Measurements from ENCODE around the gene WDR45B.

Gene WDR45B

GRCh38 chr17:82650723-82651122, 2.5 kb upstream of the WDR45B start:
- DNase-seq (ENCODE audit: extremely low read depth, low read depth): no peak
- no peak for TF ChIP-seq CTCF (IDR thresholded peaks at IDR 0.05; ENCODE audit: low read depth, low read length, missing control alignments)
- H3K4me3 ChIP-seq (replicated peaks; ENCODE audit: low read depth, low read length): no peak overlapping the region

DNA sequence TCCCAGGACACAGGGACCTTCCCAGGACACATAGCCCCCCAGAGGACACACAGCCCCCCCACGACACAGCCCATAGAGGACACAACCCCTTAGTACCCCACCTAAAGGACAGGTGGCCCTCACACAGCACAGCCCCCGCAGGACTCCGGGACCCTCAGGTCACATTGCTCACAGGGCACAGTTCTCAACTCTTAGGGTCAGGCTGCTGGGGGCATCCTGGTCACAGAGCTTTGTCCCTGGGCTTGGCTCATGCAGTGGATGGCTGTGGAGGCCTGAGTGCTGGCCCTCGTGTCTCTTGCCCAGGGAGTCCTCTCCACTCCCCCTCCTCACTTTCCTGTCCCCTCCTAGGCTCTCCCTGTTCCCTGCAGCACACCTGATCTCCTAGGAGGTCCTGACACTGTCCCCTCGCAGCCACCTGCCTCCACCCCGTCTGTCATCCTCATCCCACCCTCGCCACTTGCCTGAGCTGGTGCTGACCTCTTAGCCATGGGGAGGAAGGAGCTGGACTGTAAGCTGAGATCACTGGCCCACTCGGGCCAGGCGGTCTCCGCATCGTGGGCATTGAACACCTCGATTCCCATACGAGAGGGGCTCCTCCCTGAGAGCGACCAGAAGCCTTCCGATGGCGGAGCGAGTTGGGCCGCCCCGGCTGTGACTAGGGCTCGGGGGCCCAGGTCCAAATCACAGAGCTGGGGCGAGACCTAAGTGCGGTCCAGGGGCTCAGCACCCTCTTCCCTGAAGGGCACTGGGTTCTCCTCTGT, 1.4 kb upstream of the WDR45B start:
- no peak for TF ChIP-seq CTCF (IDR thresholded peaks at IDR 0.05; ENCODE audit: low read depth, low read length, missing control alignments)
- no peak overlapping the region for H3K4me3 ChIP-seq (replicated peaks; ENCODE audit: low read depth, low read length)
- DNase-seq (ENCODE audit: extremely low read depth, low read depth): no peak

DNA sequence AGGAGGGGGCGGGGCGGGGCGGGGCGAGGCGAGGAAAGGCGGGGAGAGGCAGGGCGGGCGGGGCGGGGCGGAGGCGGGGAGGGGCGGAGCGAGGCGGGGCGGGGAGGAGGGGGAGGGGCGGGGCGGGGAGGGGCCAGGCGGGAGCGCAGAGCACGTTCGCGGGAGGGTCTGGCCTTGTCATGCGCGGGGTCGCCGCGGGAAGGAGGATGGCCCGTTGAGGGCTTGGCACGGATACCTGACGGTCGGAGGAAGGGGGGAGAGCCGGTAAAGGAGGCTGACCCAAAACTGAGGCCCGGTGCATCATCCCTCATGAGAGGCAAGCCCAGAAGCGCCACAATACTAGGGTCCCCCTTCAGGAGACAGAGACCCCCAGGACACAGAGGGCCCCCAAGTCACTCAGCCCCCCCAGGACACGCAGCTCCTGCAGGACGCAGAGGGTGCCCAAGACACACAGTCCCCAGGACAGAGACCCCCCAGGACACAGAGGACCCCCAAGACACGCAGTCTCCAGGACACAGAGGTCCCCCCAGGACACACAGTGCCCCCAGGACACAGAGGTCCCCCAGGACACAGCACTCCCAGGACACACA, 593 bp upstream of the WDR45B start:
- DNase-seq (ENCODE audit: extremely low read depth, low read depth): no peak
- no peak for TF ChIP-seq CTCF (IDR thresholded peaks at IDR 0.05; ENCODE audit: low read depth, low read length, missing control alignments)
- H3K4me3 ChIP-seq (replicated peaks; ENCODE audit: low read depth, low read length): peak overlapping the region; percentile 38

- peak overlapping the region; percentile 99 for H3K4me3 ChIP-seq (replicated peaks; ENCODE audit: low read depth, low read length)
- no peak for DNase-seq (ENCODE audit: extremely low read depth, low read depth)
- TF ChIP-seq CTCF (IDR thresholded peaks at IDR 0.05; ENCODE audit: low read depth, low read length, missing control alignments): no peak
Measured at GRCh38 chr17:82647593-82648164, 565 bp downstream of the WDR45B start.

DNA sequence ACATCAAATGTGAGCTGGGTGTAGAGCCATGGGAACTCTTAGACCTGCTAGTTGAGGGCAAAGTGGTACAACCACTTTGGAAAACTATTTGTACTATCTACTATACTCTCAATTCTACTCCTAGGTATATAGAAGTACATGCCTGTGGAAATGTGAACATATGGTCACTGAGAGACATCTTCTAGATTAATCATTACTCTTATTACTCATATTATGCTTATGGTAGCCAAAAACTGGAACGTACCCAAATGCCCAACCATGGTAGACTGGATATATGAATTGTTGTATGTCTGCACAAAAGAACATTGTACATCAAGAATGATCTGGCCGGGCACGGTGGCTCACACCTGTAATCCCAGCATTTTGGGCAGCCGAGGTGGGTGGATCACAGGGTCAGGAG, 2.7 kb downstream of the WDR45B start:
- DNase-seq (ENCODE audit: extremely low read depth, low read depth): no peak
- no peak for TF ChIP-seq CTCF (IDR thresholded peaks at IDR 0.05; ENCODE audit: low read depth, low read length, missing control alignments)
- H3K4me3 ChIP-seq (replicated peaks; ENCODE audit: low read depth, low read length): no peak overlapping the region

- TF ChIP-seq CTCF (IDR thresholded peaks at IDR 0.05; ENCODE audit: low read depth, low read length, missing control alignments): no peak
- no peak for DNase-seq (ENCODE audit: extremely low read depth, low read depth)
- no peak overlapping the region for H3K4me3 ChIP-seq (replicated peaks; ENCODE audit: low read depth, low read length)
Measured at GRCh38 chr17:82644148-82644547, 4.1 kb downstream of the WDR45B start.
